GM23248 (cell line): ENCODE results near the gene HJURP.

Experiments used
- EZH2 ChIP-seq: fragments of 200-600 bp; sonication (generic); IDR thresholded peaks from 2 replicates; pipeline ENCODE4 v1.6.1; 2018; ENCODE audit warnings: antibody characterized with exemption, mild to moderate bottlenecking; ENCODE audit not compliant: insufficient read depth, poor library complexity, severe bottlenecking
- EZH2phosphoT487 ChIP-seq: fragments of 200-600 bp; sonication (generic); IDR thresholded peaks from 2 replicates; pipeline ENCODE4 v1.6.1; 2018; ENCODE audit warnings: antibody characterized with exemption, moderate library complexity, mild to moderate bottlenecking, low read depth; ENCODE audit not compliant: insufficient read depth

GRCh38 chr2:233829193-233830110, 24.9 kb downstream of the HJURP start:
- no peak for TF ChIP-seq EZH2
- no peak for TF ChIP-seq EZH2phosphoT487
